Lower leg skin (tissue), 4 donors: ENCODE results near the gene NSG2. TPM values are rescaled to one million over a fixed set of nuclear protein-coding genes. Genes with fewer than 3 reads are reported as not detected.

Source experiments
- DNase-seq, 2 donors: peaks; one replicate each; pipeline ENCODE4 v3.0.0-alpha.2; 2019; ENCODE audit warnings: low spot score in 2 of 2
- H3K4me3 ChIP-seq: fragments of 200-600 bp; sonication (generic); 2 replicates; pipeline ENCODE4 v1.5.1; 2017; ENCODE audit warnings: mild to moderate bottlenecking, low read depth; ENCODE audit not compliant: poor library complexity, severe bottlenecking
- POLR2A ChIP-seq, 2 donors: fragments of 450-650 bp; IDR thresholded peaks; one replicate each; pipeline ENCODE4 v1.6.1; 2016 to 2017; ENCODE audit warnings: antibody characterized with exemption in 2 of 2, mild to moderate bottlenecking in 1 of 2, moderate library complexity in 1 of 2
- WGBS, 2 donors: methylation state at CpG; one replicate each; pipeline ENCODE4 v1.1.5; 2018; 5-methylcytosine and 5-hydroxymethylcytosine counted together
- intact Hi-C: fragments of 100-400 bp; cut with DNase I; formaldehyde crosslinking; loops from one replicate; pipeline ENCODE4 v1.15.0; 2023; ENCODE audit warnings: low total_unique reads
- total RNA-seq, 4 donors: library from RNA; depleted of rRNA; stranded (reverse); fragments of >200 nt; gene quantifications; one replicate each; pipeline ENCODE4 v1.1.0, GENCODE V29; 2016
- TF ChIP-seq, protein P1 (sequence below), 3 donors: fragments of 450-650 bp; IDR thresholded peaks; one replicate each; pipeline ENCODE4 v1.5.1; 2016; ENCODE audit warnings: antibody characterized with exemption in 3 of 3, mild to moderate bottlenecking in 3 of 3, moderate library complexity in 2 of 3

NSG2 gene
- total RNA-seq, 4 donors from 2014 or later = not detected

DNA sequence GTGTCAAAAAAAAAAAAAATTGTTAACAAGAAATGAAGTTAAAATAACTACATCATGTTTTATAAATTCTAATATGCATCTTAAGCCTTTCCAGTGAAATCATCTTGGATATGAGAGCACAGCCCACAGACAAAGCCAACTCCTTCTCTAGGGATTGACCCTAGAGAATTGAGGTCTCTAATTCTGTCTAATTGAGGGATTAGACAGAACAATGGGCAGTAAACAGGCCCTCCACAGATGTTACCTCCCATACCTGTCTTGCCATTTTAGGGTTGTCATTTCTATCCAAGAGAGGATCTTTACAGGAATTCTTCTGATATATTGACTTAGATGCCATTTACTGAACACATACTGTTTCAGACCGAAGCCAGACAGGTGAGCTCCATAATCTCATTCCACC is 42.3 kb downstream of the NSG2 start:
- WGBS, 2 donors = 86 to 100% methylated on average over 1 of the region's 1 CpG
- TF ChIP-seq, protein P1, sequence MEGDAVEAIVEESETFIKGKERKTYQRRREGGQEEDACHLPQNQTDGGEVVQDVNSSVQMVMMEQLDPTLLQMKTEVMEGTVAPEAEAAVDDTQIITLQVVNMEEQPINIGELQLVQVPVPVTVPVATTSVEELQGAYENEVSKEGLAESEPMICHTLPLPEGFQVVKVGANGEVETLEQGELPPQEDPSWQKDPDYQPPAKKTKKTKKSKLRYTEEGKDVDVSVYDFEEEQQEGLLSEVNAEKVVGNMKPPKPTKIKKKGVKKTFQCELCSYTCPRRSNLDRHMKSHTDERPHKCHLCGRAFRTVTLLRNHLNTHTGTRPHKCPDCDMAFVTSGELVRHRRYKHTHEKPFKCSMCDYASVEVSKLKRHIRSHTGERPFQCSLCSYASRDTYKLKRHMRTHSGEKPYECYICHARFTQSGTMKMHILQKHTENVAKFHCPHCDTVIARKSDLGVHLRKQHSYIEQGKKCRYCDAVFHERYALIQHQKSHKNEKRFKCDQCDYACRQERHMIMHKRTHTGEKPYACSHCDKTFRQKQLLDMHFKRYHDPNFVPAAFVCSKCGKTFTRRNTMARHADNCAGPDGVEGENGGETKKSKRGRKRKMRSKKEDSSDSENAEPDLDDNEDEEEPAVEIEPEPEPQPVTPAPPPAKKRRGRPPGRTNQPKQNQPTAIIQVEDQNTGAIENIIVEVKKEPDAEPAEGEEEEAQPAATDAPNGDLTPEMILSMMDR (IDR thresholded peaks at IDR 0.05) = no peak
- no peak for TF ChIP-seq POLR2A (IDR thresholded peaks at IDR 0.05)
- DNase-seq = no peak
- intact Hi-C loops = no loop called here
- H3K4me3 ChIP-seq = no peak overlapping the region

- TF ChIP-seq, protein P1 (IDR thresholded peaks at IDR 0.05) = no peak
- TF ChIP-seq POLR2A (IDR thresholded peaks at IDR 0.05) = no peak
- 81 to 84% methylated on average over 10 of the region's 10 CpGs for WGBS, 2 donors
- no peak overlapping the region for H3K4me3 ChIP-seq
- intact Hi-C loops = no loop called here
- no peak for DNase-seq
Observed at GRCh38 chr5:174090129-174090528, 44.6 kb downstream of the NSG2 start.

DNA sequence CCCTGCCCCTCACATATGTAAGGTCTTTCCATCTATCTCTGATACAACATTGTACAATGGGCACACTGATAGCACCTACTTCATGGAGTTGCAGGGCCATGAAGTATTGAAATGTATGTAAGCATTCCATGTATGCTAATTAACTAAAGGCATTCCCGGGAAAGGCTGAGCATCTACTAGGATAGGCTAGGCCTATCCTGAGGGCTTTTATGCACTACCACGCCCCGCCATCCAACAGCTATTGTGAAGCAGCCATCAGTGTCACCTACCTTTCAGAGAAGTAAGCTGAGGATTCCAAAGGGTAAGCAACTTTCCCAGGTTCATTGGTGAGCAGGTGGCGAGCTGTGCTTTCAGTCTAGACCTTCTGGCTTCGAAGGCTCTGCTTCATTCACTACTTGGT is 47.6 kb downstream of the NSG2 start:
- 78 to 86% methylated on average over 5 of the region's 5 CpGs for WGBS, 2 donors
- no peak overlapping the region for H3K4me3 ChIP-seq
- intact Hi-C loops = no loop called here
- no peak for DNase-seq
- TF ChIP-seq, protein P1 (IDR thresholded peaks at IDR 0.05) = no peak
- TF ChIP-seq POLR2A (IDR thresholded peaks at IDR 0.05) = no peak

DNA sequence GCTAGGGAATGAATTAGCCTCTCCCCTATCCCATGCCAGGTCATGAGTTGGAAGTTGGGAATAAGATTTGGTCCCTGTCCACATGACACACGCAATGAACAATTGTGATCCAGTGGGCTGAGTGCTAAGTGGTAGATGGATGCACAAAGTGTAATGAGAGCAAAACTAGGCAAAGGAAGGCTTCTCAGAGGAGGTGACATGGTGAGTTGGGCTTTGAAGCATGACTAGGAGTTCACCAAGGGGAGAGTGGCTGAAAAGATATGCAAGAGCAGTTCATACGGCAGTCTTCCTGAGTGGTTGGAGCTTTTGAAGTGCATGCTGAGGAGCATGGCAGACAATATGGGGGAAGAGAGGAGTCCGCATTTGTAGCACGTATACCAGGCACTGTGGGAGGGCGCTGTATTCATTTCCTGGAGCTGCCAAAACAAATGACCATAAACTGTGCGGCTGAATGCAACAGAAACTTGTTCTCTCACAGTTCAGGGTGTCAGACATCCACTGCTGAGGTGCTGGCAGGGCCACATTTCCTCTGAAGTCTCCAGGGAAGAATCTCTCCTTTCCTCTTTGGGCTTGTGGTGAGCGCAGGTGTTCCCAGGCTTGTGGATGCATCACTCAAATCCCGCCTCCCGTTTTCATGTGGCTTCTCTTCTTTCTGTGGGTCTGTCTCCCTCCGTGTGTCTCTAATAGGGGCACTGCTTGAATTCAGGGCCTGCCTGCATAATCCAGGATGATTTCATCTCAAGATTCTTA is 49.5 kb downstream of the NSG2 start:
- WGBS, 2 donors = 73 to 81% methylated on average over 10 of the region's 10 CpGs
- TF ChIP-seq POLR2A (IDR thresholded peaks at IDR 0.05) = no peak
- TF ChIP-seq, protein P1 (IDR thresholded peaks at IDR 0.05) = no peak
- intact Hi-C loops = no loop called here
- no peak for DNase-seq
- no peak overlapping the region for H3K4me3 ChIP-seq

DNA sequence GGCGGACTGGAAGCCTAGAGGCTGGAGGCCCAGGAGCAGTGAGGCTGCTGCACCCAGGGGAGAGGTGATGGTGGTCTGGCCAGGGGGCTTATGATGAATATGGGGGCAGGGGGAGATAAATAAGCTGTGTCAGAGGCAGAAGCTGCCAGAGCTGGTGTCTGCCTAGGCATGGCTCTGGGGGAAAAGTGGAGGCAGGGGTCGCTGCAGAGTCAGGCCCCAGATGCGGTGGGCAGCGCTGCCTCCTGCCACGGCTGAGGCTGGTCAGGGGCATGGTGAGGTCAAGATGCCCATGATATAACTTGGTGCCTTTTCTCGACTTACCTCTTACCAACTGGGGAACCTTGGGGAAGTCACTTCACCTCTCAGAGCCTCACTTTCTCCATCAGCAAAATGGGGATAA is 51.1 kb downstream of the NSG2 start:
- WGBS, 2 donors = 82% methylated on average over 6 of the region's 6 CpGs
- TF ChIP-seq, protein P1 (IDR thresholded peaks at IDR 0.05) = no peak
- TF ChIP-seq POLR2A (IDR thresholded peaks at IDR 0.05) = no peak
- H3K4me3 ChIP-seq = no peak overlapping the region
- intact Hi-C loops = no loop called here
- DNase-seq = no peak
